Measurements from ENCODE around the gene DIPK1B.
A peak's percentile ranks its signal among the peaks of the same experiment; 100 is the strongest.

DIPK1B gene

DNA sequence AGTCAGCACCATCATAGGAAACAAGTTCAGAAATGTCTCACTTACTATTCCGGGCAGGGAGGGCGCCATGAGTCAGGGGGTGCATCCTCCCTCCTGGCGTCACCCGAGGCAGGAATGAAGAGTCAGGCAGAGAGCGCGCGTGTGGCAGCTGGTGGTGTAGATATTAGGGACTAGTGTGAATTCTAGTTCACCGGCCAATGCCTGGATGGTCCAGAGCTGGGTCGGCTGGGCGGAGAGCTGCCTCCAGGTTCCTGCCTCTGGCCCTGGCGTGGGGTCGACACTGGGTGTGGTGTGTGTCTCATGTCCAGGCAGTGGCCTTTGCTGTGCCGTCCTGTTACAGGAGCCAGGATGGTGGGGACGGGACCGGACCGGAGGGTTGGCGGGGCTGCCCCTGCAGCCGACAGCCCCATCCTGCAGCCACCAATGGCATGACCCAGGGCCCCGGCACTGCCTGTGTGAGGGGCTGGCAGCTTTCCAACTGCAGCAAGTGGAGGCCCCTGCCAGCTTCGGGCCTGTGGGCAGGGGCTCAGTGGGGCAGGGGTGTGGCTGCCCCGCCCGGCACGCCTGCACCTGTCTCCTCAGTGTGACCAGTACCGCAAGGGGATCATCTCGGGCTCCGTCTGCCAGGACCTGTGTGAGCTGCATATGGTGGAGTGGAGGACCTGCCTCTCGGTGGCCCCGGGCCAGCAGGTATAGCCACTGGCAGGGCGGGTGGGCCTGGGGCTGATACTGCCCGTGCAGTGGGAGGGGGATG lies 9.1 kb downstream of the DIPK1B start:
- no peak for DNase-seq

DNA sequence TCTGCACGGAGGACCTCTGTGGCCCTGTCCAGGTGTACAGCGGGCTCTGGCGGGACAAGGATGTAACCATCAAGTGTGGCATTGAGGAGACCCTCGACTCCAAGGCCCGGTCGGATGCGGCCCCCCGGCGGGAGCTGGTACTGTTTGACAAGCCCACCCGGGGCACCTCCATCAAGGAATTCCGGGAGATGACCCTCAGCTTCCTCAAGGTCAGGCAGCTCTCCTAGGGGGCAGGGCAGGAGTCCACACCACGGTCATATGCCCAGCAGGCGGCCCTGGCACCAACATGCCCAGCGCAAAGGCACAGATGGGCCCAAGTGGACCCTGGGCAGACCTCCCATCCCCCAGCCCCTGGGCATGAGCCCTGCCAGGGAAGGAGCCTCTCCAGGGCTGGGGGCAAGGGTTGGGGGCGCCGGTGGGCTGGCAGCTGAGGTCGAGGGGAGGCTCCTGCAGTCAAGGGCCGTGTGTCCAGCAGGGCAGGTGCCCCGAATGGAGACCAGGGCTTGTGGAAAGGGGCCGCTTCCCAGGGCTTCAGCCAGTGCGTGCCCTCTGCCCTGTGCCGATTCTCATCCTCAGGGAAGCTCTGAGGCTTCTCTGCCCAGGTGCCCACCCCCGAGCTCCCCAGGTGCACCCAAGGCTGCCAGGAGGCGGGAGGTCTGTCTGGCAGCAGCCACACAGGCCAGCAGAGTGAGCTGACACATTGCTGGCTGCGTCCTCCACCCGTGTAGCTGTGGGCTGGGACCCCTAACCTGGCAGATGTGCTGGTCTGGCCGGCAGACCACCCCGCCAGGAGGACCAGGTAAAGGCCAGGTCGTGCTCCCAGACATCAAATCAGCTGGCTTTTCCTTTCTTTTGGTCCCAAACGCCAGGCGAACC lies 10.0 kb downstream of the DIPK1B start:
- no peak for DNase-seq

- DNase-seq: no peak
Measured at GRCh38 chr9:136722969-136723356, 10.6 kb downstream of the DIPK1B start.

DNA sequence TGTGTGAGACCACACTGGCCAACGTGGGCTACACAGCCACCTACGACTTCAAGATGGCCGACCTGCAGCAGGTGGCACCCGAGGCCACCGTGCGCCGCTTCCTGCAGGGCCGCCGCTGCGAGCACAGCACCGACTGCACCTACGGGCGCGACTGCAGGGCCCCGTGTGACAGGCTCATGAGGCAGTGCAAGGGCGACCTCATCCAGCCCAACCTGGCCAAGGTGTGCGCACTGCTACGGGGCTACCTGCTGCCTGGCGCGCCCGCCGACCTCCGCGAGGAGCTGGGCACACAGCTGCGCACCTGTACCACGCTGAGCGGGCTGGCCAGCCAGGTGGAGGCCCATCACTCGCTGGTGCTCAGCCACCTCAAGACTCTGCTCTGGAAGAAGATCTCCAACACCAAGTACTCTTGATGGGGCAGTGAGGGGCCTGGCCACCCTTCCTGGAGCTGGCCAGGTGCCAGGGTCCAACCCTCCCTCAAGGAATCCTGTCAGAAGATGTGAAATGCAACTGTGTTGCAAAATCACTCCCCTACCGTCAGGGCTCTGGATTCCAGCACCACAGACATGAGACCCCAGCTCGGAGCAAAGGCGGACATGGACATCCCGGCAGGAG lies 11.1 kb downstream of the DIPK1B start:
- DNase-seq: no peak

DNA sequence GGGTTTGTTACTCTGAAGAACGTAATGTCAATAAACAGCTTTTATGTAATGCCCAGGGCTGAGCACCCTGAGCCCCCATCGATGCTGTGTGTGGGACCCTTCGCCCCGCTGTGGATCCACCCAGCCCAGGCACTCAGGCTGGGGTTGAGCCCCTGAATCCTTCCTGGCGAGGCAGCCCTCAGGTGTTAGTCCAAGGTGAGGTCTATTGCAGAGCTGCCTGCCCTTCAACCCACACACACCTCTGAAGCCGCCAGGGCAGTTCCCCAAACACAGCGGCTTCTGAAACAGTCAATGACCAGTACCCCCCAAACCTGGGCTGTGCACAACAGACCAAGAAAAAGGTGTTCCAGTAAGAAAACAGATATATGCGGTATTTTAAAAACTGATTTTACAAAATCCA lies 11.6 kb downstream of the DIPK1B start:
- no peak for DNase-seq

- DNase-seq: no peak
Measured at GRCh38 chr9:136724772-136725171, 12.4 kb downstream of the DIPK1B start.

GRCh38 chr9:136725612-136726011 lies 13.2 kb downstream of the DIPK1B start:
- no peak for DNase-seq

DNA sequence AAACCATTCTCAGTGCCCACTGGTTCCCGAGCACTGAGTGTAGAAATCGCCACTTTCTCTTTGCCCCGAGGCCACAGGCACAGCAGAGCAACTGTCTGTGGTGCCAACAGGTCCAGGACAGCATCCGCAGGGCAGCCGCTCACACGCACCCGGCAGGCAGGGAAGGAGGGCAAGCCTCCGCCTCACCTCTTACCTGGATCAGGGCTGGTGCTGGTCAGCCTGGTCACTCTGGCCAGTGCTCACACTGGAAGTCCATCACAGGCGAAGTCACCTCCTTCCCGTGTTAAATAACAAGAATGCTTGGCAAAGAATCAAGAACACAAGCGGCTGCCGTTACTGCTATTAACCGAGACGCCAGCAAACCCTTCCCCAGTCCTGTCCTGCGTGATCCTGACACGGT lies 13.7 kb downstream of the DIPK1B start:
- no peak for DNase-seq

DNA sequence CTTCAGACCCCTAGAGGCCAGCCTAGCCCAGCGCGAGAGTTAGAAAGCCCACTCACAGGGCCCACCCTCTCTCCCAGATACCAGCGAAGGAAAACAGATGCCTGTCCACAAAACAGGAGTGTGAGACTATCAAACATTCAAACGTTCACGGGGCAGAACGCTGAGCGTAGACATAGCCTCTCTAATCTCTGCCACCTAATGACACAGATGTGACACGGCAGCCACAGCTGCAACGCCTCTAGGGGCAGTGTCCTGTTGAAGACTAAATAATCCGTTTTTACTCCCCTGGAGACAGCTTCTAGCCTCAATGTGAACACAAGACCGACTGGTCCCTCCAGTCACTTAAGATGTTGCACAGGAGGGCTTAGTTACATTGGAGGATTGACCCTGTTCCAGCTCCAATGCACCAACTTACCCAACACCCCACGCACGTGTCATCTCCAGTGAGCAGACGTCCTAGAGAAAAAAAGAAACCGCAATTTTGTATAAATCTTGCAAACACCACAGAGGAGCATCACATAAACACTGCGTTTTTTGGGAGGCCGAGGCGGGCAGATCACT lies 14.3 kb downstream of the DIPK1B start:
- DNase-seq: no peak

- DNase-seq: peak; percentile 64
Measured at GRCh38 chr9:136728080-136728547, 15.7 kb downstream of the DIPK1B start.

DNA sequence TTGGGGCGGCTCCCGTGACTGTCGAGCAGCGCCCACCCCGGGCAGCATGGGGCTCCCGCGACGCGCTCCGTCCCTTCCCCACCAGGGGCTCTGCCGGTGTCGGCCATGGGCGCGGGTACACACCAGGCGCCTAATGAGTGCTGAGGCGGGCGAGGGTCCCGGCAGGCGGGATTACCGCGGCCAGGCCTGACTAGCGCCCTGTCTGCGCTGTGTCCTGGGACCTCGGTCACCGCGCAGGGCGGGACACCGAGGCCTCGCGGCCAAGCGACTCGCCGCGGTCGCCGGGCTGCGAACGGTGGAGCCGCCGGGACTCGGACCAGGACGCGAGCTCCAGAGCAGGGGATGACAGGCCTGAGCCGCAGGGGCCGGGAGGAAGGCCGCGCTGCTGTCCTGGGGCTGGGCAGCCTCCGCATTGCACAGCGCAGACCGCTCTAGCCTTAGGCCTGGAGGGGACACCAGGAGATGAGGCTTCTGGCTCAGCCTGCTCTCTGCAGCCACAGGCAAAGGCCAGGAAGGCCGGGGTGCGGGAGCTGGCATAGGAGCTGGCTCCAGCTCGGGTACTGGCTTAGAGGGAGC lies 16.3 kb downstream of the DIPK1B start:
- DNase-seq: no peak

- no peak for DNase-seq
Measured at GRCh38 chr9:136729144-136729543, 16.8 kb downstream of the DIPK1B start.

GRCh38 chr9:136729926-136730325 lies 17.6 kb downstream of the DIPK1B start:
- DNase-seq: no peak

- DNase-seq: no peak
Measured at GRCh38 chr9:136732444-136733178, 20.2 kb downstream of the DIPK1B start.

- no peak for DNase-seq
Measured at GRCh38 chr9:136733611-136734010, 21.2 kb downstream of the DIPK1B start.

DNA sequence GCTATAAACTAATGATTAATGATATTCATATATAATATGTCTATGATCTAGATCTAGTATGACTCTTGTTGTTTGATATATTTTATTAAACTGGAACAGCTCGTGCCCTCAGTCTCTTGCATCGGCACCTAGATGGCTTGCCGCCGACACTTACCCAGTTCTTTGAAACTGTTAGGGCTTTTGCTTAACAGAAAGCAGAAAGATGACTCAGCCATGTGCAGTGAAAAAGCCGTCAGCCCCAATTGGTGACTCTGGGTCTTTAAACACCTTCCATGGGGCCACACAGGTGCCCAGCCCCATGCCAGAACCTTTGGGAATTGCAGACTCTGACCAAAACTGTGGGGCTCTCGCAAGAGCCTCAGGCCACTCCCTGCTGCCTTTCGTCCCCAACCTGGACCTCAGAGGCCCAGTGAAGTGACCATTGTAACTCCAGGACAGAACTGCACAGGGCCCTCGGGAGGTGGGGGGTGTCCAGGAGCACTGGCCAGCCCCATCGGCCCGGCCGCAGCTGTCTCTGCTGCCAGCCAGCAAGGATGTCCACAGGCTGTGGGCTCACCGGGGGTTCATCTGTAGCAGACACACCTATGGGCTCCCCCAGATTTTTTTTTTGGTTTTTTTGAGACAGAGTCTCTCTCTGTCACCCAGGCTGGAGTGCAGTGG lies 22.6 kb downstream of the DIPK1B start:
- no peak for DNase-seq

DNA sequence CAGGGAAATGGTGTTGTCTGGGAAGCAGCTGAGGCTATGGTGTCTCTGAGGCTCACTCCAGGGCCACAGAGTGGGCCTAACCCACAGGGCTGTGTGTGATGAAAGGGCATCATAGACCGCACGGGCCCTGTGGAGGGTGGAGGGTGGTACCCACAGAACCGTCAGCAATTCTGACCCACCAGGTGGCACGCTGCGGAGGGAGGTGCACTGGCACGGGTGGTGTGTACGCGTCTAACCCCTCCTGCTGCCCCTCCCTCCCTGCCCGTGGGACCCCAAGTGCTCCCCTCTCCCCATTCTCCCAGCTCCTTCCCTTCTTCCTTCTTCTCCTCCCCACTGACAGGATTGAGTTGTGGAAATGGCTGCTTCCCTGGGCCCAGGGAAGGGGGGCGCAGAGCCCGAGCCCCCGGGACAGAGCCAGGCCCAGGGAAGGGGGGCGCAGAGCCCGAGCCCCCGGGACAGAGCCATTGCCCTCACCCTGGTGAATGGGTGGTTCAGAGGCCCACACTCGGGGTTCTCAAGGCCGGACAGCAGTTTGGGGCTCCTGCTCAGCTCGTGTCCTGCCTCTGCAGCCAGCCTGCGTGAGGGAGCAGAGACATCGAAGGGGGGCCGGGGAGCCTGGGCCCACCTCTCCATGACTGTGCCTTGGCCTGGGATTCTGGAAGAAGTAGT lies 23.6 kb downstream of the DIPK1B start:
- no peak for DNase-seq

DNA sequence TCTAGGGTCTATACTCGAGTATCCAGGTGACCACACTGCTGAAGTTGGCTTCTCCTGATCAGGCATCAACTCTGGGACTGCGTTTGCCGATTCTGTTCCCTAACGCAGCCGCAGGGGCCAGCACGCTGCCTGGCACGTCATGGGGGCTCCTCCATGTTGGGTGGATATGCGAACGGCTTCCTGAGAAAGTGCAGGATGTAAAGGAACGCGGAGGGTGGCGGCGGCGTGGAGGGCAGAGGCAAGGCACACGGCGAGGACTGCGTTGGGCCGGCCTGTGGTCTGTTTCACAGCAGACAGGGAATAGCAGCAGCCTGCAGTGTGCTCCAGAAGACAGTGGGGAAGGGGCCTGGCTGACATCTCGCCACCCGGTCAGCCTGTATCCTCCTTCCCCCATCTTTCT lies 26.6 kb downstream of the DIPK1B start:
- DNase-seq: no peak

GRCh38 chr9:136739509-136739908 lies 27.1 kb downstream of the DIPK1B start:
- no peak for DNase-seq

GRCh38 chr9:136740069-136740468 lies 27.7 kb downstream of the DIPK1B start:
- no peak for DNase-seq

DNA sequence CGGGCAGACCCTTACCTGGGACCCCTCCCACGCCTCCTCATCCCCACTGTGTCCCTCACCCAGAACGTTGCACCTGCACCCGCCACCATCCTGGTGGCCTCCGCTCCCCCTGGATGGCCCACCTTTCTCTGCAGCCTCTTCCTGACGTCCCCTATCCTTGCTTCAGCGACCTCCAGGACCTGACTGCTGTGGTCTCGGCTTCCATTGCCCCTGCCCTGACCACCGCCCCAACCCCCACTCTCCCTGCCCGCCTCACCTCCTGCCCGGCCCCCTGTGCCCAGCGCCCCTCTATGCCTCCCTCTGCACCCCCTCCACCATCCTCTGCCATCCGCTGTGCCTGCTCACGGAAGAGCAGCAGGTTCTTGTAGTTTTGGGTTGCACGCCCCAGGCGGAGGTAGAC lies 28.1 kb downstream of the DIPK1B start:
- DNase-seq: no peak
